Common myeloid progenitor, CD34-positive (primary cell): ENCODE data around the gene FREM2.

Experiments used
- CTCF ChIA-PET: fragments of 350-600 bp; sonication (Branson Sonifier 250); formaldehyde crosslinking; loops from one replicate; lab custom pipeline; 2021; ENCODE audit warnings: antibody characterized with exemption; lab: Charles Lee
- POLR2A ChIA-PET: fragments of 350-600 bp; sonication (Branson Sonifier 250); formaldehyde crosslinking; loops from one replicate; lab custom pipeline; 2021; ENCODE audit warnings: antibody characterized with exemption; lab: Charles Lee
- DNase-seq, 3 donors: peaks; one replicate each; pipeline versions ENCODE4 v3.0.0 to v3.0.0-alpha.2; 2013
- H3K27ac ChIP-seq, 2 experiments: 1 replicate in 1 of 2; 2 replicates in 1 of 2; pipeline ENCODE4 v1.7.0; 2013; ENCODE audit warnings: inconsistent platforms in 2 of 2, low read length in 2 of 2, mild to moderate bottlenecking in 2 of 2, low read depth in 1 of 2, moderate library complexity in 1 of 2; ENCODE audit not compliant: severe bottlenecking in 2 of 2, insufficient read depth in 1 of 2, poor library complexity in 1 of 2
- H3K27me3 ChIP-seq, 5 experiments: replicated peaks in 2 of 5; 1 replicate in 3 of 5; 2 replicates in 2 of 5; pipeline versions ENCODE4 v1.6.1 to v1.7.0; 2013; ENCODE audit warnings: low read length in 4 of 5, mild to moderate bottlenecking in 2 of 5, moderate library complexity in 2 of 5, inconsistent platforms in 1 of 5; ENCODE audit not compliant: insufficient read depth in 5 of 5, control insufficient read depth in 4 of 5
- H3K36me3 ChIP-seq, 4 experiments: 1 replicate in 2 of 4; 2 replicates in 2 of 4; pipeline versions ENCODE4 v1.6.1 to v1.7.0; 2013; ENCODE audit warnings: low read length in 3 of 4, control low read depth in 1 of 4, mild to moderate bottlenecking in 1 of 4; ENCODE audit not compliant: control insufficient read depth in 4 of 4, insufficient read depth in 4 of 4
- H3K4me1 ChIP-seq, 4 experiments: 1 replicate in 3 of 4; 2 replicates in 1 of 4; pipeline versions ENCODE4 v1.6.1 to v1.7.1; 2013; ENCODE audit warnings: low read length in 3 of 4, mild to moderate bottlenecking in 3 of 4, control low read depth in 1 of 4, inconsistent platforms in 1 of 4, moderate library complexity in 1 of 4; ENCODE audit not compliant: control insufficient read depth in 4 of 4, insufficient read depth in 4 of 4; ENCODE audit errors: control extremely low read depth in 1 of 4
- H3K4me3 ChIP-seq, 7 experiments: 1 replicate in 4 of 7; 2 replicates in 3 of 7; pipeline versions ENCODE4 v1.5.1 to v1.7.0; 2013; ENCODE audit warnings: mild to moderate bottlenecking in 7 of 7, low read length in 6 of 7, moderate library complexity in 6 of 7, inconsistent platforms in 2 of 7, low read depth in 2 of 7, control low read depth in 1 of 7; ENCODE audit not compliant: insufficient read depth in 4 of 7, control insufficient read depth in 1 of 7; ENCODE audit errors: extremely low read depth in 1 of 7
- H3K9me3 ChIP-seq, 5 experiments: 1 replicate in 4 of 5; 2 replicates in 1 of 5; pipeline versions ENCODE4 v1.6.1 to v1.7.1; 2013; ENCODE audit warnings: low read length in 4 of 5, mild to moderate bottlenecking in 2 of 5, inconsistent platforms in 1 of 5, low read depth in 1 of 5, moderate library complexity in 1 of 5; ENCODE audit not compliant: control insufficient read depth in 4 of 5, insufficient read depth in 2 of 5; ENCODE audit errors: control extremely low read depth in 1 of 5
- WGBS: methylation state at CpG from one replicate; pipeline ENCODE4 v1.1.5; 2013; ENCODE audit not compliant: insufficient coverage; 5-methylcytosine and 5-hydroxymethylcytosine counted together

Gene FREM2

GRCh38 chr13:38697628-38698333 lies 10.9 kb downstream of the FREM2 start:
- H3K9me3 ChIP-seq, result no peaks in the 10 kb centered on the region
- peak in 1 of 3 donors; percentile 1 for DNase-seq
- no peak overlapping the region for H3K27ac ChIP-seq
- ChIA-PET CTCF (no interaction called here), POLR2A (no interaction called here)
- no peaks in the 10 kb centered on the region for H3K4me1 ChIP-seq
- H3K36me3 ChIP-seq, result no peaks in the 10 kb centered on the region
- no peaks in the 10 kb centered on the region for H3K27me3 ChIP-seq
- H3K4me3 ChIP-seq, result no peak overlapping the region
- 100% methylated on average over 1 of the region's 2 CpGs for WGBS

- H3K4me1 ChIP-seq, result no peaks in the 10 kb centered on the region
- peaks cover 0 to 2% (median 0%) of the 10 kb centered on the region in 5 experiments for H3K27me3 ChIP-seq
- ChIA-PET CTCF (no interaction called here), POLR2A (no interaction called here)
- no peak overlapping the region for H3K27ac ChIP-seq
- DNase-seq, result no peak
- no peak overlapping the region for H3K4me3 ChIP-seq
- no peaks in the 10 kb centered on the region for H3K9me3 ChIP-seq
- H3K36me3 ChIP-seq, result no peaks in the 10 kb centered on the region
- 100% methylated on average over 1 of the region's 2 CpGs for WGBS
These were observed 13.2 kb downstream of the FREM2 start for GRCh38 chr13:38700051-38700450.

GRCh38 chr13:38702669-38703068 lies 15.8 kb downstream of the FREM2 start:
- Histone ChIP-seq H3K36me3 (no peaks in the 10 kb centered on the region), H3K4me3 (no peak overlapping the region), H3K4me1 (no peaks in the 10 kb centered on the region), H3K27ac (no peak overlapping the region), H3K27me3 (peaks cover 0 to 2% (median 0%) of the 10 kb centered on the region in 5 experiments), H3K9me3 (no peaks in the 10 kb centered on the region)
- WGBS, result 100% methylated on average over 1 of the region's 2 CpGs
- DNase-seq, result no peak
- ChIA-PET CTCF (interaction anchor here (0.6 kb wide), 1 partner anchor 34 kb away, joined by 3 read pairs; no protein-coding TSS in a partner anchor), POLR2A (no interaction called here)

GRCh38 chr13:38703255-38703654 lies 16.4 kb downstream of the FREM2 start:
- WGBS, result no CpG with 5 or more reads among the region's 1 CpG

GRCh38 chr13:38705365-38705764 lies 18.5 kb downstream of the FREM2 start:
- Histone ChIP-seq H3K27me3 (peaks cover 0 to 2% (median 0%) of the 10 kb centered on the region in 5 experiments), H3K27ac (no peak overlapping the region), H3K9me3 (no peaks in the 10 kb centered on the region), H3K4me3 (no peak overlapping the region), H3K4me1 (no peaks in the 10 kb centered on the region), H3K36me3 (no peaks in the 10 kb centered on the region)
- WGBS, result 88% methylated on average over 1 of the region's 5 CpGs
- ChIA-PET CTCF (no interaction called here), POLR2A (no interaction called here)
- DNase-seq, result no peak

More at GRCh38 chr13:38703255-38703654, 16.4 kb downstream of the FREM2 start:
- CTCF ChIA-PET, result interaction anchor here (0.6 kb wide), 1 partner anchor 34 kb away, joined by 3 read pairs; no protein-coding TSS in a partner anchor
- Histone ChIP-seq H3K27me3 (peaks cover 0 to 2% (median 0%) of the 10 kb centered on the region in 5 experiments), H3K4me1 (no peaks in the 10 kb centered on the region), H3K36me3 (no peaks in the 10 kb centered on the region), H3K4me3 (no peak overlapping the region), H3K9me3 (no peaks in the 10 kb centered on the region), H3K27ac (no peak overlapping the region)
- no peak for DNase-seq
- POLR2A ChIA-PET, result no interaction called here

GRCh38 chr13:38707460-38707859 lies 20.6 kb downstream of the FREM2 start:
- CTCF ChIA-PET, result interaction anchor here (0.9 kb wide), 1 partner anchor 9 kb away, joined by 3 read pairs; no protein-coding TSS in a partner anchor

GRCh38 chr13:38713046-38713445 lies 26.2 kb downstream of the FREM2 start:
- WGBS, result no CpG with 5 or more reads among the region's 2 CpGs
- no peak overlapping the region for H3K27ac ChIP-seq
- no peaks in the 10 kb centered on the region for H3K9me3 ChIP-seq
- POLR2A ChIA-PET, result no interaction called here
- no peaks in the 10 kb centered on the region for H3K4me1 ChIP-seq
- H3K27me3 ChIP-seq, result no peaks in the 10 kb centered on the region
- CTCF ChIA-PET, result no interaction called here
- no peak for DNase-seq
- H3K36me3 ChIP-seq, result no peaks in the 10 kb centered on the region
- no peak overlapping the region for H3K4me3 ChIP-seq

More at GRCh38 chr13:38707460-38707859, 20.6 kb downstream of the FREM2 start:
- Histone ChIP-seq H3K4me1 (no peaks in the 10 kb centered on the region), H3K36me3 (no peaks in the 10 kb centered on the region), H3K9me3 (no peaks in the 10 kb centered on the region), H3K4me3 (no peak overlapping the region), H3K27ac (no peak overlapping the region), H3K27me3 (peaks cover 0 to 2% (median 0%) of the 10 kb centered on the region in 5 experiments)
- POLR2A ChIA-PET, result no interaction called here
- WGBS, result 60% methylated on average over 2 of the region's 3 CpGs
- no peak for DNase-seq
